HK-2 (cell line): ENCODE data around the gene CYBA.

Experiments used
- DNase-seq: peaks from one replicate; pipeline ENCODE4 v3.0.0-alpha.2; 2018; ENCODE audit not compliant: unreplicated experiment

Gene CYBA

GRCh38 chr16:88647178-88648070 lies 3.4 kb downstream of the CYBA start:
- no peak for DNase-seq

- DNase-seq, result no peak
These were observed 4.4 kb downstream of the CYBA start for GRCh38 chr16:88646345-88647034.

- DNase-seq, result no peak
These were observed 4.9 kb downstream of the CYBA start for GRCh38 chr16:88645941-88646340.

- DNase-seq, result no peak
These were observed 5.4 kb downstream of the CYBA start for GRCh38 chr16:88645455-88645854.

GRCh38 chr16:88643644-88643932 lies 7.3 kb downstream of the CYBA start:
- no peak for DNase-seq

GRCh38 chr16:88642881-88643643 lies 7.8 kb downstream of the CYBA start:
- no peak for DNase-seq

- DNase-seq, result no peak
These were observed 10.2 kb downstream of the CYBA start for GRCh38 chr16:88640498-88641247.

- no peak for DNase-seq
These were observed 10.8 kb downstream of the CYBA start for GRCh38 chr16:88640039-88640495.

- DNase-seq, result no peak
These were observed 11.4 kb downstream of the CYBA start for GRCh38 chr16:88639231-88640038.

GRCh38 chr16:88638323-88639230 lies 12.3 kb downstream of the CYBA start, which contains the start of gene IL17C:
Gene IL17C (plus strand): TSS chr16:88638572. CDS start chr16:88638642, 70 bp downstream.
- DNase-seq, result no peak

- DNase-seq, result no peak
These were observed 14.2 kb downstream of the CYBA start for GRCh38 chr16:88636488-88637265.

GRCh38 chr16:88635671-88636319 lies 15.1 kb downstream of the CYBA start:
- DNase-seq, result no peak

GRCh38 chr16:88634994-88635670 lies 15.7 kb downstream of the CYBA start:
- no peak for DNase-seq

- DNase-seq, result no peak
These were observed 16.5 kb downstream of the CYBA start for GRCh38 chr16:88634141-88634993.

GRCh38 chr16:88633684-88634140 lies 17.1 kb downstream of the CYBA start:
- DNase-seq, result no peak

GRCh38 chr16:88632587-88632930 lies 18.3 kb downstream of the CYBA start:
- no peak for DNase-seq
